Aorta (tissue), 5 donors: ENCODE data around the gene THRB. TPM values are rescaled to one million over a fixed set of nuclear protein-coding genes. Genes with fewer than 3 reads are reported as not detected.
A peak's percentile ranks its signal among the peaks of the same experiment; 100 is the strongest.

ENCODE experiments used
- ATAC-seq: fragments of 200-7000 bp; cut with Tn5 transposase; one replicate; pipeline ENCODE4 v1.9.1; 2022; ENCODE audit warnings: moderate library complexity; ENCODE audit not compliant: low FRiP score
- DNase-seq, 2 donors: peaks; one replicate each; pipeline ENCODE4 v3.0.0-alpha.2; 2020
- H3K27ac ChIP-seq, 2 donors: one replicate each; pipeline ENCODE4 v1.5.1; 2013; ENCODE audit warnings: low read length in 2 of 2, mild to moderate bottlenecking in 2 of 2, moderate library complexity in 2 of 2, control low read depth in 1 of 2, inconsistent platforms in 1 of 2, low read depth in 1 of 2
- H3K27me3 ChIP-seq, 2 donors: one replicate each; pipeline ENCODE4 v1.6.1; 2013; ENCODE audit warnings: control low read depth in 1 of 2, low read length in 1 of 2, mild to moderate bottlenecking in 1 of 2, moderate library complexity in 1 of 2; ENCODE audit not compliant: insufficient read depth in 2 of 2, control insufficient read depth in 1 of 2
- H3K36me3 ChIP-seq, 2 donors: one replicate each; pipeline ENCODE4 v1.6.1; 2013; ENCODE audit warnings: control low read depth in 1 of 2, low read length in 1 of 2, mild to moderate bottlenecking in 1 of 2; ENCODE audit not compliant: insufficient read depth in 2 of 2, control insufficient read depth in 1 of 2
- H3K4me1 ChIP-seq, 2 donors: one replicate each; pipeline ENCODE4 v1.6.1; 2013; ENCODE audit warnings: low read length in 2 of 2, control low read depth in 1 of 2, mild to moderate bottlenecking in 1 of 2, moderate library complexity in 1 of 2; ENCODE audit not compliant: insufficient read depth in 2 of 2, control insufficient read depth in 1 of 2
- H3K4me3 ChIP-seq, 2 donors: one replicate each; pipeline ENCODE4 v1.5.1; 2013; ENCODE audit warnings: low read length in 2 of 2, control low read depth in 1 of 2, mild to moderate bottlenecking in 1 of 2
- H3K9me3 ChIP-seq: one replicate; pipeline ENCODE4 v1.6.1; 2013; ENCODE audit warnings: mild to moderate bottlenecking, low read length; ENCODE audit not compliant: control insufficient read depth
- WGBS, 2 donors: extraction: QIAGEN DNeasy Blood & Tissue Kit; methylation state at CpG; one replicate each; pipeline ENCODE4 v1.1.7; 2013; 5-methylcytosine and 5-hydroxymethylcytosine counted together
- intact Hi-C, 2 donors: fragments of 100-400 bp; cut with DNase I; formaldehyde crosslinking; loops; one replicate each; pipeline versions ENCODE4 v1.14.2 to v1.15.0; 2022
- polyA plus RNA-seq, 2 donors: library from polyadenylated mRNA; stranded (reverse); fragments of 200-250 nt; gene quantifications; one replicate each; pipeline ENCODE4 v1.2.3, GENCODE V29; 2013
- total RNA-seq, 2 donors: library from RNA; stranded (reverse); fragmentation: NEBNext Ultra II Directional; extraction: Animal tissue kit (Norgen Biotek cat#: 25700); gene quantifications; one replicate each; pipeline ENCODE4 v1.2.1, GENCODE V29; 2021
- donor health status: healthy with polysubstance abuse.
- donor health status: Bipolar disorder and iron deficiency.
- donor health status: DM: no; HTN: no; CAD: no.
- donor health status: DM: no; HTN: no; CAD: no.
- donor health status: DM: yes; HTN: yes; CAD: no.

THRB gene
- total and polyA plus RNA-seq, 4 donors: 20.2 to 77.9 (median 42.8) TPM

DNA sequence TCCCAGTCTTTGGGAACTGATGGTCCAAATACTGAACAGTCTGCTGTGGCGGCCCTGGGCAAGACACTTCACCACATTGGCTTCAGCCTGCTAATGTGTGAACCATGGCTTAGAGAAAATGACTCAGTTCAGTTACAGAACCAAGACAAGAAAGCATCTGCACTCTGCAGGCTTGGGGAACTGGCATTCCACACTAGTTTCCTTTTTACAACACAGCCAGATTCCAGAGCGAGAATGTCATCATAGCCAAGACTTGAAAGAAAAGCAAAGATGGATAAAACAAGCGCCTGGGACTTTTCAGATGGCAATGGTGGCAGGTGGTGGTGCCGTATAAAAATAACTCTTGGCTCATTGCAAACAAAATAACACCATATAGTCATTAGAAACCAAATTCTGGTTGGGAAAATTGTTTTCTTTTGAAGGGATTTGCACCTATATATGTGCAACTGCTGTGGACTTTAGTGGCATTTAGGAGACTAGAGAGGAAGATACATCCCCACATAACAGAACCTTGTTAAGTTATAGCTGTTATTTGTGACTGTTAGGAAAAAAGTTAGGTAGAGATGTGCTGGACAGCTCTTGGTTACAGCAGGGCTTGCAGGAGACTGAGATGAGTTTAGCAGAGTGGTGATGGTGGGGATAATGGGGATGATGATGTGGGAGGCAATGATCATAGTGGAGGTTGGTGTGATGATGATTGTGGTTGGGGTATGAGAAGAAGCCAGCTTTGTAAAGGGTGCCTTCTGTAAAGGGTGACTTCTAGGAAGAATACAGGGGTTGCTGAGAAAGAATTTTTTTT is 273.6 kb downstream of the THRB start:
- Histone ChIP-seq H3K9me3 (no peaks in the 10 kb centered on the region), H3K4me3 (no peak overlapping the region), H3K4me1 (peaks cover 13 to 23% of the 10 kb centered on the region in 2 donors), H3K36me3 (no peaks in the 10 kb centered on the region), H3K27me3 (no peaks in the 10 kb centered on the region), H3K27ac (peak overlapping the region; percentile 89 to 93)
- ATAC-seq (peak; percentile 89), DNase-seq (peak; percentile 68 to 77)
- intact Hi-C loops: no loop called here
- 4 to 8% methylated on average over 4 of the region's 4 CpGs for WGBS, 2 donors

DNA sequence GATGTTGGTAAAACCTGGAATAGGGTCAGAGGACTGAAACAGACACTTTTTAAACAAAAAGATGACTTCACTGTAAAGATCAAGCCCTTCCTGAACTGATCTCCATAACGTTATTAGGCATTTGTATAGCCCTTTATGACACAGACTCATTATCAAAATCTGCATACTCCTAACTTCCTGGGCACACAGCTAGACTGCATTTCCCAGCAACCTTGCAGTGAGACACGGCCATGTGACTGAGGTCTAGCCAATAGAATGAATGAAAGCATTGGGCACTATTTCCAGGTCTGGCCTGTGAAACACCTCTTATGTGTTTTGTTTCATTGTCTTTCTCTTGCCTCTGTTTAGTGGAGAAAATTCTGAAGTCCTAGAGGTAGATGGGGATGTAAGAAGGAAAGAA is 279.1 kb downstream of the THRB start:
- intact Hi-C loops: loop anchor here in 1 of 2 donors (5.0 kb wide), 1 partner anchor 33 kb away; no protein-coding TSS in a partner anchor
- Histone ChIP-seq H3K4me3 (no peak overlapping the region), H3K36me3 (no peaks in the 10 kb centered on the region), H3K9me3 (no peaks in the 10 kb centered on the region), H3K27ac (peak overlapping the region; percentile 43 to 74), H3K4me1 (peaks cover 6 to 21% of the 10 kb centered on the region in 2 donors), H3K27me3 (no peaks in the 10 kb centered on the region)
- DNase-seq (no peak), ATAC-seq (no peak)
- WGBS, 2 donors: 61 to 62% methylated on average over 2 of the region's 2 CpGs

DNA sequence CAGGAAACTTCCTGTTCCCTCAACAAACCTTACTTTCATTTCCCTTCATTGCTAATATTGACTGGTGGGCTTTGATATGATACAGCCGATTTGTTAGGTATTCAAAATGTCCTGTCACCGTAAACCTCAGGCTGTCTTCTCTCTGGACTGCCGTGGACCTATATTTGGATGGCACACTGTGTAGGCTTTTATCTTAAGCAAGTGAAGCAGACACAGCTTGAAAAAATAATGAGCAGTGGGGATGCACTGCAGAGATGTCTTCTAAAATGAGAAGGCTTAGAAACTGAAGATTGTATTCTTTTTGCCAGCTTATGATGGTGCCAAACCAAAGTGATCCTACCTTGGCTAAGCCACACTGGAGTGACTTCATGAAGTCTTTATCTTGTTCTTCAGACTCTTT is 283.3 kb downstream of the THRB start:
- H3K9me3 ChIP-seq: no peaks in the 10 kb centered on the region
- intact Hi-C loops: no loop called here
- no peaks in the 10 kb centered on the region for H3K36me3 ChIP-seq
- WGBS, 2 donors: 79 to 86% methylated on average over 3 of the region's 3 CpGs
- ATAC-seq: no peak
- peak overlapping the region; percentile 13 to 82 for H3K27ac ChIP-seq
- no peaks in the 10 kb centered on the region for H3K27me3 ChIP-seq
- peaks cover 5% of the 10 kb centered on the region in 2 donors for H3K4me1 ChIP-seq
- DNase-seq: no peak
- no peak overlapping the region for H3K4me3 ChIP-seq

DNA sequence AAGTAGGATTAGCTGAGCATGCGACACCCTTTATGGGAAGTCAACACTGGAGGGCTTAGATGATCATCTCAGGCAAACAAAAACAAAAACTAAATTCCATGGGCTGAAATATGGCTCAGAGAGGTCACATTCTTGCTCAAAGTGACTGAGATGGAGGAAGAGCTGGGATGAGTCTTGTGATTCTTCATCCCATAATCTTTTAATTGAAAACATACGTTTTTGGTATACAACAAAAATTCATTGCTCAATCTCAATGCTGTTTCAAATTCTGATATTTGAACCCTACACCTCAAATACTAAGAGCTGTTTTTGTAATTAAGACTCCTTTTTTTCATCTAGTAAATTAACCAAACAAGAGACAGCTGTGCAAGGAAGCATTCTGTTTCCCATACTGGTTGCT is 292.6 kb downstream of the THRB start:
- Histone ChIP-seq H3K27me3 (no peaks in the 10 kb centered on the region), H3K36me3 (no peaks in the 10 kb centered on the region), H3K9me3 (no peaks in the 10 kb centered on the region), H3K4me3 (no peak overlapping the region), H3K27ac (no peak overlapping the region), H3K4me1 (peaks cover 1% of the 10 kb centered on the region in 2 donors)
- WGBS, 2 donors: 92 to 96% methylated on average over 2 of the region's 2 CpGs
- intact Hi-C loops: no loop called here
- ATAC-seq (no peak), DNase-seq (no peak)

GRCh38 chr3:24201301-24201700 is 293.3 kb downstream of the THRB start:
- peaks cover 2 to 4% of the 10 kb centered on the region in 2 donors for H3K4me1 ChIP-seq
- no peak overlapping the region for H3K4me3 ChIP-seq
- ATAC-seq (no peak), DNase-seq (no peak)
- H3K36me3 ChIP-seq: no peaks in the 10 kb centered on the region
- no peak overlapping the region for H3K27ac ChIP-seq
- intact Hi-C loops: no loop called here
- WGBS, 2 donors: 88 to 100% methylated on average over 1 of the region's 1 CpG
- no peaks in the 10 kb centered on the region for H3K9me3 ChIP-seq
- H3K27me3 ChIP-seq: no peaks in the 10 kb centered on the region

GRCh38 chr3:24199775-24200247 is 294.8 kb downstream of the THRB start:
- H3K36me3 ChIP-seq: no peaks in the 10 kb centered on the region
- no peak overlapping the region for H3K4me3 ChIP-seq
- H3K27me3 ChIP-seq: no peaks in the 10 kb centered on the region
- intact Hi-C loops: no loop called here
- no peak overlapping the region for H3K27ac ChIP-seq
- ATAC-seq (no peak), DNase-seq (no peak)
- WGBS, 2 donors: 88 to 93% methylated on average over 5 of the region's 5 CpGs
- H3K4me1 ChIP-seq: peaks cover 2 to 7% of the 10 kb centered on the region in 2 donors
- H3K9me3 ChIP-seq: no peaks in the 10 kb centered on the region

DNA sequence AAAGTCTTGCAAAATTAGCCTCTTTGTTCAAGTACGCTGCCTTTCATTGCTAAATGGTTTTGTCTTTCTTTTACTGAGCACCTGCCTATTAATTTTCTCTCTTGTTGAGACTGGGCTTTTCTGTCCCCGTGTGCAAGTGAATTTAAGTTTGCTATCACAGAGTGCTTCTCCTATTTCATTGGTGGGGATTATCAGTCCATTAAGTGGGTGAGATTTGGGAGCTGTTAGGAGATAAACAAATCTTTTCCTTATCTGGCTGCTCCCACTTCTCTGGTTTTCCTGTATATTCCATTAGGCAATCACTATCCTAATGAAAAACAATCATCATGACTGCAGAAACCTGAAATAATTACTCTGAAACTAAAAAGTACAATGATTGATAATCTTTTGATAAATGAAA is 295.4 kb downstream of the THRB start:
- Histone ChIP-seq H3K27me3 (no peaks in the 10 kb centered on the region), H3K4me3 (no peak overlapping the region), H3K4me1 (peaks cover 2 to 7% of the 10 kb centered on the region in 2 donors), H3K9me3 (no peaks in the 10 kb centered on the region), H3K36me3 (no peaks in the 10 kb centered on the region), H3K27ac (no peak overlapping the region)
- intact Hi-C loops: no loop called here
- 94 to 95% methylated on average over 2 of the region's 2 CpGs for WGBS, 2 donors
- DNase-seq (no peak), ATAC-seq (no peak)

DNA sequence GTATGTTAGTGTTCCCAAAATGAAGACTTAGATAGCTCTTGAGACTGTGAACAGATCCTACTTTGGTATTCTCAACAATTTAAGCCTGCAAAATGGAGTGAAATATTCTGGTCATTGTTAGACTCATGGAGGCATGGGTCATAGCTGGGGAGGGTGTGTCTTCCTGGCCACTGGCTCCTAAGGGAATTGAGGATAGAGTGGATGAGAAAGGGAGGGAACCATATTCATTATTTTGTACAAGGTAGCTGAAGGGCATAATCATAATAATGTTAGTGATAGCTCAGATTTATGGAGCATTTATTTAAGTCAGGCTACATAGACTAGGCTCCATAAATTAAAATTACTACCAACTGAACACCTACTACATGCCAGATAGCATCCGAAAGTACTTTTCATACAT is 295.9 kb downstream of the THRB start:
- Histone ChIP-seq H3K27me3 (no peaks in the 10 kb centered on the region), H3K4me3 (no peak overlapping the region), H3K4me1 (peaks cover 2 to 7% of the 10 kb centered on the region in 2 donors), H3K27ac (no peak overlapping the region), H3K9me3 (no peaks in the 10 kb centered on the region), H3K36me3 (no peaks in the 10 kb centered on the region)
- 93 to 96% methylated on average over 1 of the region's 1 CpG for WGBS, 2 donors
- no peak for DNase-seq
- no peak for ATAC-seq
- intact Hi-C loops: no loop called here

DNA sequence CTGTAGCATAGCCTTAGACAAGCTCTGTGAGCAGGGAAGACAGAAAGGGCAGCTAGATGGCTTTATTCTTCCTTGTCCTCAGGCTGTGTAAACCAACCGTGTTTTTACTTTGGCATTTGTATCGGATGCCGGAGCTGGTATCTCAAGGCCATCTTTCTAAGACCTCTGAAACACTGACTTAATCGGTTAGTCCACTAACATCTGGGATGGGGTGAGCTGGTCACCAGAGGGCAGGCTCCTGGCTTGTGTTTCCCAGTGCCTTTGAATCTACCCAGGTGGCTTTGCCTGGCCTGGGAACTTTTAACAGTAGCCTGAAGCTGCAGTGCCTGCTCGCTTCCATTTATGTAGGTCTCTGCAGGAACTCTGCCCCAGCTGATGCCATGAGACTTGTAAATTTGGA is 296.8 kb downstream of the THRB start:
- no peaks in the 10 kb centered on the region for H3K27me3 ChIP-seq
- ATAC-seq: no peak
- H3K4me1 ChIP-seq: peaks cover 3 to 7% of the 10 kb centered on the region in 2 donors
- no peaks in the 10 kb centered on the region for H3K36me3 ChIP-seq
- H3K27ac ChIP-seq: no peak overlapping the region
- intact Hi-C loops: no loop called here
- 68 to 80% methylated on average over 5 of the region's 5 CpGs for WGBS, 2 donors
- DNase-seq: no peak
- H3K4me3 ChIP-seq: no peak overlapping the region
- no peaks in the 10 kb centered on the region for H3K9me3 ChIP-seq
